Measurements from ENCODE around the gene MYEOV. TPM values are rescaled to one million over a fixed set of nuclear protein-coding genes. Genes with fewer than 3 reads are reported as not detected.

MYEOV gene
- total RNA-seq, 1 donor from 2014 or later: 0.25 TPM

DNA sequence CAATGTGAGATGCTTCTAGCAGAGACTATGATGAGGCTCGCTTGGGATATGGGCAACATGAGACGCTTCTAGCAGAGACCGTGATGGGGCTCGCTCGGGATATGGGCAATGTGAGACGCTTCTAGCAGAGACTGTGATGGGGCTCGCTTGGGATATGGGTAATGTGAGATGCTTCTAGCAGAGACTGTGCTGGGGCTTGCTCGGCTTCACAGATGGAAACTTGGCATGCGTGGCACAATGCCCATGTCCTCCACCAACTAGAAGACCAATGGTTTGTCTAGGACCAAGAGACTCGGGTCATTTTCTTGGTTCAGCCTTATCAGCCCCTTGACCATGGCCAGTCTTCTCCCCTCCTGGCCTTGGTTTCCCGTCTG, 7.1 kb downstream of the MYEOV start:
- no peak for DNase-seq (ENCODE audit: low read depth)

DNA sequence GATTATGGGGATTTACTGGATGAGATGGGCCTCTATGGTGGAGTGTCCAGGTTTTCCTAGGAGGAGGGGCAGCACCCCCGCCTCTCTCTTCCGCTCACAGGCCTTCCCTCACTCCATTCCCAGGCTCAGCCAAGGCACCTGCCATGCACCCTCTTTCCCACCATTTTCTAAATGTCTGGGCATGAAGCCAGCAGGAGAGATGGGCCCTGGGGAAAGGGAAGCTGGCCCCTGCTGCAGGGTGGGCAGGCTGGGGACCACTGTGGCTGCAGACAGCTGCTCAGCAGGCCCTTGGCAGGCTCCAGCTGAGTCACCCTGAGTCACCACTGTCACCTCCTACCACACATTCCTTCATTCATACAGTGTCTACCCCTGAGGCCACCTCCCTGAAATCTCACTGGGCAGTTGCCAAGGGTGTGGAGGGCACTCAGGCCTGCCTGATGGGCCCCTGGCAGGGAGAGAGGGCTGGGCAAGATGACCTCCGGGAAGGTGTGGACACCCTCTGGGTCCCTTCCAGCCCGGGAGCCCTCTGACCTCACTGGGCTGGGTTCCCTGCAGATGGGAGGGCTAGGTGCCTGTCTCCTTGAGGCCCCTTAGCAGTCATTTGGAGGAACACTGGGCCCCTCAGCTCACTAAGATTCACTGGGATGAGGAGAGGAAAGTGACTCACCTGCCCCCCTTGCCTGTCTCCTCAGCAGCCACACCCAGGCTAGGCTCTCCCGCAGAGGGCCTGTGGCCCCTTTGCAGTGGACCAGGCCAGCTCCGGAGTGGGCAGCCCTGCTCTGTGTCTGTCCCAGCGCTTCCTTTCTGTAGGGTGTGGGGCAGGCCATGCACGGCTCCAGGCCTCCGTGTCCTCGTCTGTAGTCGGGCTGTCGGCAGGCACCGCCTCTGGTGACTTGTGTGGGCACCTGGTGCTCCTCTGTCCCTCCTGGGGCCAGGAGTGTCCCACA, 7.8 kb downstream of the MYEOV start:
- peak; percentile 91 for DNase-seq (ENCODE audit: low read depth)

DNA sequence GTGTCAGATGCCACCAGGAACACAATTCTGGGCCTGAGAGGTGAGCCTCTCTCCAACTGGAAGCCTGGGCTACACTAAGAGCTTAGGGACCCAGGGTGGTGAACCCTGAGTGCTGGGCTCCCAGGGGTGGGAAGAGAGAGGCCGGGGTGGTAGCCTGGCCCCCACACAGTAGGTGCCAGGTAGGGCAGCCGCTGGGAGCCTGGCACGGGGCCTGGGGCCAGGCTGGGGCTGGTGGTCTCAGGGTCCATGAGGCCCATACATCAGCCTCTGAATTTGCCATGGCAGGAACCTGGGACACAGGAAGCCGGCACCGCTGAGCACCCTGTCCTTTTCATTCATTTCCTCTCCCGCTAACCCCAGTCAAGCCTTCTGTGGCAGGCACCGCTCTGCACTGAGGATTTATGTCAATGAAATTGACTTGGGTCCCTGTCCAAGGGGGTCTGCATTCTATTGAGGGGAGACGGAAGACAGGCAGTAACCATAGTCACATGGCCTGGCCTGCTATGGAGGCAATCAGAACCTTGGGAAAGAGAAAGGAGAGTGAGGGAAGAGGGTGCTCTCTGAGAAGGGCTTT, 8.6 kb downstream of the MYEOV start:
- DNase-seq (ENCODE audit: low read depth): no peak

DNA sequence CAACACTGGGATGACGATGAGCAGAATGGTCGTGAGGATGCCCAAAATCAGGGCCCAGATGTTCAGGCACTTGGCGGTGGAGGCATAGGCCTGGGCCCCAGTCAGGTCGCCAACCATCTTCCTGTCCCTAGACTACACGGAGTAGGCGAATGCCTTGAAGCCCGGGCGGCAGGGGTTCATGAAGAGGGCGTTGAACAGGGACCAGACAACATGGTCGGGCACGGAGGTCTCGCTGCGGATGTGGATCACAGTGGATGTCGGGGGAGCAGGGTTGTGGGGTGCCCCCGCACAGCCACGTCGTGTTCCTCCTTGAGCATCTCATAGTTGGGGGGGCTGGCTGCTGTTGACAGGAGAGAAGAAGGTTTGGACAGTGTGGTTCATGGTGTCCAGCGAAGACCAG, 9.5 kb downstream of the MYEOV start:
- DNase-seq (ENCODE audit: low read depth): no peak

DNA sequence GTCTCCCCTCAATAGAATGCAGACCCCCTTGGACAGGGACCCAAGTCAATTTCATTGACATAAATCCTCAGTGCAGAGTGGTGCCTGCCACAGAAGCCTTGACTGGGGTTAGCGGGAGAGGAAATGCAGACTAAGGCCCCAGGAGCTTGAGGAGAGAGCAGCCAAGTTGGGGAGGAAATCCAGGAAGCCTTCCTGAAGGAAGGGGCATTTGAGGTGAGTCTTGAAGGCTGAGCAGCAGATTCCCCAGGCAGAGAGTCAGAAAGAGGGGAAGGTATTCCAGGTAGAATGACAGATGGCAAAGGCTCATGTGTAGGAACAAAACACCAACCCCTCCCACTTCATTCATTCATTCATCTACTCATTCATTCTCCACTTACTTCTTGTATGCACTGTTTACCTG, 10.3 kb downstream of the MYEOV start:
- no peak for DNase-seq (ENCODE audit: low read depth)

DNA sequence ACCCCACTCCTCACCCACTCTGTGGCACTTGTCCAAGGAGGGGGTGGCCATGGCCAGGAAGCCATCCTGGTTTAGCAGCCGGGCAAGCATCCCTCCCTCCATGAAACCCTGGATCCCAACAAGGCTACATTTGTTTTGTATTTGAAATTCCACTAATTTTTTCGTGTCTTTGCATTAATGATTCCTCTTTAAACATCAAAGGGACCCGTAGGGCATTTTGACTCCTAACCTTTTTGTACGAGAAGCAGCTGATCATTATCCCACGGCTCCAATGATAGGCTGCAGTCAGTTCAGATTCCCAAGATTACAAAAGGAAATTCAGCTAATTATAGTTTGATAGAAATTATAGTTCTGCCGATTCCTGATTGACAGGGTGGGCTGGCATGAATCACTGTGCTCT, 10.7 kb downstream of the MYEOV start:
- peak; percentile 76 for DNase-seq (ENCODE audit: low read depth)

DNA sequence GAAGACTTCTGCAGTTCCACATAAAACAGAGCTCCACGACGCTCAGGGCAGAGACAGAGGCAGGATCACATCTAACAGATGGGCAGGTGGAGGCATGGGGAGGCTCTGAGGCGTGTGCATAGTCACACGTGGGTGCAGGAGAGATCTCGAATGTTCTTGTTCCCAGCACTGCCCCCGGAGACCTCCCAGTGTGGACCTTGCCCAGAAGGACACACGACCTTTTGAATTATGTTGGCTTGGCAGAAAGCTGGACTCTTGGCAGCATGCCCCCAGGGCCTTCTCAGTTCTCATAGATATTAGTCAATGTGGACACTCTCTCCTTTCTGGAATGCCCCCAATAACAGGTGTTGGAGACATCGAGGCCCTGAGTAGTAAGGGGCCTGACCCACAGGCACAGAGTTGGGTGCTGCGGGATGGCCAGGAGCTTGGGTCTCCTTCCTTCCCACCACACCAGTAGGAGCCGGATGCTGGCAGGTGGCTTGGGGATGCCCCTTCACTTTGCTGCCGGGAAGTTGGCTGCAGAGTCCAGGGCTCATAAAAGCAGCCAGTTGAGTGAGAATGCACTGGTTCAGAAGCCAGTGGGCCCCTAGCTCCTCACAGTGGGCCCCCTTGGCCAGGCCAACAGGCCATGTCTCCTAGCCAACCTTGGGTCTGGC, 12.1 kb downstream of the MYEOV start:
- peak; percentile 22 for DNase-seq (ENCODE audit: low read depth)

DNA sequence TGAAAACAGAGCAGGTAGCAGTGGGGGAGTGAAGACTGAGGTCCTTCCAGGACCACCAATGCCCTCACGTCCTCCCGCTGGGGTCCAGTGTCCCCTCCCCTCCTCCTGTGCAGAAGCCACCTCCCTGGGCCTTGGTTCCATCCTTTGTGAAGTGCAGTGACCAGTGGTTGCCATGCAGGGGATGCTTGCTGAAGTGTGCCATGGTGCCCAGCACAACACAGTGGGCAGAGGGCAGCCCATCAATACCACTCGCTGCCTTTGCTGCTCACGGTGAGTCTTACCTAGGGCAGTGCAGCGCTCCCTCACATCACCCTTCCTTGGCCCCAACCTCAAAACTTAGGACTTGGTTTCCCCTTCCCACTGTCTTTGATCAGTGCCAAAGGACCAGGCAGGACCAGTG, 12.9 kb downstream of the MYEOV start:
- DNase-seq (ENCODE audit: low read depth): no peak

DNA sequence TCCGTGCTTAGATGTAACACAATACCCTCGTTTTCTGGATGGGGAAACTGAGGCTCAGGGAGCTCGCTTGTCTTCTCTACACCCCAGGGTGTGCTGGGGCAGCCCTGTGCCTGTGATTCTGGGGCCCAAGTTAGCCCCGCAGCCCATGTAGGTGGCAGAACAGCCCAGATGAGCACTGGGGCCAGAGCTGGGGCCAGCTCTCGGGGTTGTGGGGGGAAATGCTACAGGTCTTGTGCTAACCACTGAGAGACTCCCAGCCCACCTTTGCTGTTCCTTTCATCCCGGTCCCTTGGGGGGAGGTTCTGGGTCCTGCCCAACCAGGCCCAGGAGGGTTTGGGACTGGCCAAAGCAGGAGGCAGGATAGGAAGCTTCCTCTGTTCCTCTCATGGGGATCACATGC, 13.5 kb downstream of the MYEOV start:
- DNase-seq (ENCODE audit: low read depth): no peak

DNA sequence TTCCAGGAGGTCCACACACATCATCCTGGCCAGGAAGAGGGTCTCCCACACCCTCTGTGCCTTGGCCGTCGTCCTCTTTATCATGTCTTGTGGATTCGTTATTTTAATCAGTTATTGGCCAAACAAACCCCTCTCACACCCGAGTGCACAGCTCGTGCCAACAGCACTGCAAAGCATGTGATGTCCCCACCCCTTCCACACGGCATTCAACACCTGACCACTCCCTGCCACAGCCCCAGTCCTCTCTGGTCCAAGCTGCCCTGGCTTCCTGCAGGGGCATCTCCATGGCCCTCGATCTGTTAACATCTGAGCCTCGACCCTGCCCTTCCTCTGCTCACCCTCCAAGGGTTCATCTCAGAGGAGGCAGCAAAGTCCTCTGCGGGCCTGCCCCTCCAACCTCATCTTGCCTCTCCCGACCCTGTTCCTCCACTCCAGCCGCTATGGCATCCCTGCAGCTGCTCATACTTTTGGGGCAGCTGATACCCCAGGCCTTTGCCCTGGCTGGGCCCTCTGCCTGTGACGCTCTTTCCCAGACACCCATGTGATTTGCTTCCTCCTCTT, 14.0 kb downstream of the MYEOV start:
- no peak for DNase-seq (ENCODE audit: low read depth)

DNA sequence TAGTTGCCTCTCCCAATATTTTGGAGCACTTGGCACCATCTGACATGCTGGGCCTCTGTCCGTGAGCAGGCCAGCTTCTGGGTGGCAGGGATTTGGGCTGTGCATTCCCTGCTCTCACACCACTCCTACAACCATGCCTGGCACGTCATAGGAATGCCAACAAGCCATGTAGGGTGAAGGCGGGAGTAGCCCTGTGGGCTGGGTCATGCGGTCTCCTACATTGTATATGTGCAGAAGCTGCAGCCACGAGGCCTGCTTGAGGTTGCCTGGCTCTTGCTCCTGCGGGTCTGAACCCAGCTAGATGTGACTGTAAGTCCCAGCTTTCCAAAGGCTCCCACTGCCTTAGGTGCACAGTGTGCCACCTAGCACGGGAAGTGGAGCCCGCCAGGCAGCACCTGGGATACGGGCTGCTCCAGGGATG, 14.5 kb downstream of the MYEOV start:
- DNase-seq (ENCODE audit: low read depth): no peak

DNA sequence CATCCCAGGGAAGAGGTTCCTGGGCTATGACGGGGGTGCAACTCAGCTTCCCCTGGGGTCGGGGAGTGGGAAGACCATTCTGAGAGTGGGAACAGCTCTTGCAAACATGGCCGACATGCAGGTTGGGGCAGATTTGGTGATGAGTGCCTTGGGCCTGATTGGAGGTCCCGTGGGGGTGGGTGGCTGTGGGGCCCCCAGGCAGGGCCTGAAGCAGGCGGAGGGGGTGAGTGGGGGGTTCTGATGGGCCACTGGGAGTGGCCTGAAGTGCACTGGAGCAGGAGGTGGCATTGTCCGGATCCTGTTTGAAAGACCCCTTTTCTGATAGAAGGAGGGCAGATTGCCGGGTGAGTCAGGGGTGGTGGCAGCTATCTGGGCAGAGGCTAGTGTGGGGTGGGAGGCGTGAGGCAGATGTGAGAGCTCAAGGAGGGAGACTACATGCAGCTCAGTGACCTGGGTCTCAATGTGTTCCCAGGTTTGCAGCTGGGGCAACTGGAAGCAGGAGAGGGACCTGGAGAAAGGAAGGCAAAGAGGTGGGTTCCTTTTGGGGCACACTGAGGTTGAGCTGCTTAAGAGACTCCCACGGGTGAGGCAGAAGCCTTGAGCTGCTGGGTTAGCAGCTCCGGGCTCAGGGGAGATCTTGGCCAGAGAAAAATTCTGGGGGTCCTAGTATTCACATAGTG, 15.1 kb downstream of the MYEOV start:
- DNase-seq (ENCODE audit: low read depth): no peak

DNA sequence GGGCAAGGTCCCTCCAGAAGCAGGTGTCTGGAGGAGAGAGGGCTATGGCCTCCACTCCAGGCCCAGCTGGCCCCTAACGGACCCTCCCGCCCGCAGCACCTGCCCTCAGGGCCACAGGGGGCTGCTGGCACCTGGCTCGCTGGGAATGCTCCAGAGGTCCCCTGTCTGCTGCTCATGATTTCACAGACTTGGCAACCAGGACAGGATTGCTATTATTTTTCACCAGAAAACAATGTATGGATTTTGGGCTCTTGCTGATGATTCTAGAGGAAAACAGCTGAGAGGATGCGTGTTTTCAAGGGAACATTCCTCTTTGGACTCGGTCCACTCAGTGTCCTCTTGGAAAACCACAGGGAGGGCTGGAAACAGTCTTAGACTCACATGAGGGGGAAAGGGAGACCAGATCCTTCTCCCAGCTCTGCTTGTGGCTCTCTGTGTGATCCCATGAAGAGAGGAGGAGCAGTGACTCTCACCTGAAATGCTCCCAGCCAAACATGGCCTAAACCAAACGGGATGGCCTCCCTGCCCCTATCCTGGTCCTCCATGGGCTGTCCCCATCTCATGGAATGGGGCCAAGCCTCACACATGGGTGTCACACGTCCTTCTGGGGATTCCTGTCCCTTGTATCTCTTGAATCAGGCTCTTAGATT, 15.8 kb downstream of the MYEOV start:
- no peak for DNase-seq (ENCODE audit: low read depth)

DNA sequence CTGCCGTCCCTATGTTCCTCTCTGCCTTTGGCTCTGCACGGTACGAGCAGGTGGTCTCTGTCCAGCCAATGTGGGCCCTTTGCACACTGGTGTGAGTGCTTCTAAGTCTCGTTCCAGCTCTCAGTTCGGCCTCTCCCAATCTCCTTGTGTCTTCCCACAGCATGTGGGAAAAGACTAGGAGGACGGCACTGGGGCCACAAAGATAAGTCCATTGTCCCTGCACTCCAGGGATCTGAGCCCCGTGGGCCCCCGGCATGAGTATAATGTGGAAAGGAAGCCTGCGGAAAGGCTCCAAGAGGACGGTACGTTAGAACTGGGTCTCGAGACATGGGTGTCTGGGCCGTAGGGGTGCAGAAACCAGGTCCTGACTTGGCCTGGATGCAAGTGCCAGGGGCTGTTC, 16.4 kb downstream of the MYEOV start:
- no peak for DNase-seq (ENCODE audit: low read depth)

DNA sequence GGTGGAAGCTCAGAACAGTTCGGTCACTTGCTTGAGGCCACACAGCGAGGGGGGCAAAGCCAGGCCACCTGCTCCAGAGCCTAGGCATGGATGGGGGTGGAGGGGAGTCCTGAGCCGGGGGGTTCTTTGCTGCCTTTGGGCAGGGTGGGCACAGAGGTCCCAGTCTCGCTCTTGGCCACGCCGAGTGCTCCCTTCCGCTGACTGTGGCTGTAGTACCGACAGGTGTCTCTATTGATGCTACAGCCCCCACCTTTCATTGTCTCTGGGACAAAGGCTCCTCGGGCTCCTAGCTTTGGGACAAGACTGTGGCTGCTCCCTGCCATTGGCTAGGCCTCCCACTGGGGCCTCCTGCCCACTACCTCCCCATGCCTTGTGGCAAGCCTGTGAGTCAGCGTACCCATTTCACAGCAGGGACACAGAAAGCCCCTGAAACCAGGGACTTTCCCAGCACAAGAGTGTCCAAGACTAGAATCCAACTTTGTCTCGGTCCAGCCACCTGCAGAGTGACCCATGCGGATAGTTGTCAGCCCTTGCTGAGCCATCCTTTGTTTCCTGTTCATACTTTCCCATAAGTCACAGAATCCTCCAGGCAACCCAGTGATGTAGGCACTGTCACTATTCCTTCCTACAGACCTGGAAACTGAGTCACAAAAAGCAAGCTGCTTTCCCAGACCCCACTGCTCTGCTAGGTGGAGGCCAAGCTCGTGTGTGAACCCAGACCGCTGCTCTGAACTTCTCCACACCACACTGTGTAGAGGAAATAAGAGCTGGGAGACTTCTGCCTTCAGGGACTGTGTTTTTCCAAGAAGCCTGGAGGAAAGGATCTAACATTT, 17.2 kb downstream of the MYEOV start:
- DNase-seq (ENCODE audit: low read depth): no peak

DNA sequence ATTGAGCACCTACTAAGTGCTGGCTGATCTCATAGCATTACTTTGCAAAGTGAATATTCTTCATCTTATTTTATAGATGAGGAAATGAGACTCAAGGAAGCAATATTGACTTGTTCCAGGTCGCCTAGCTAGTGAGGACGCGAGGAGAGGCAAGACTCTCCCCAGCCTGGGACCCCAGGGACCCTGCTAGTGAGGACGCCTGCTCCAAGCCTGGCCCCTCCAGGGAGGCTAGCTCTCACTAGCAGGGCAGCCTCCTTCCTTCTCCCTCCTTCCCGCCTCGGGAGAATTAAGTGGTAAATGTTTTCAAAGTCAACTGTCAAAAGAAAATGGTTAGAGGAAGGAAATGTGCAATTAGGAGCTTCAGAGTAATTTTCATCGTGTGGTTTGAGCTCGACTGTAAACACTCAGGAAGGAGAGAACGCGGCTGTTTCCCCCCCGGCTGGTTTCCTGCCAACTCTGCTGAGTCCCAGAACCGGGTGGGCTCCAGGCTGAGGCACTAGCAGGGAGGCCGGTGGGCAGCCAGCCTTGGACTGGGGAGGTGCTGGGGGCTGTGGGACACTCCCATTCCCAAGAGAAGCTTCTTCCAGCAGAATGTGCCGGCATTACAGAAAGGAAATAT, 17.9 kb downstream of the MYEOV start:
- no peak for DNase-seq (ENCODE audit: low read depth)

DNA sequence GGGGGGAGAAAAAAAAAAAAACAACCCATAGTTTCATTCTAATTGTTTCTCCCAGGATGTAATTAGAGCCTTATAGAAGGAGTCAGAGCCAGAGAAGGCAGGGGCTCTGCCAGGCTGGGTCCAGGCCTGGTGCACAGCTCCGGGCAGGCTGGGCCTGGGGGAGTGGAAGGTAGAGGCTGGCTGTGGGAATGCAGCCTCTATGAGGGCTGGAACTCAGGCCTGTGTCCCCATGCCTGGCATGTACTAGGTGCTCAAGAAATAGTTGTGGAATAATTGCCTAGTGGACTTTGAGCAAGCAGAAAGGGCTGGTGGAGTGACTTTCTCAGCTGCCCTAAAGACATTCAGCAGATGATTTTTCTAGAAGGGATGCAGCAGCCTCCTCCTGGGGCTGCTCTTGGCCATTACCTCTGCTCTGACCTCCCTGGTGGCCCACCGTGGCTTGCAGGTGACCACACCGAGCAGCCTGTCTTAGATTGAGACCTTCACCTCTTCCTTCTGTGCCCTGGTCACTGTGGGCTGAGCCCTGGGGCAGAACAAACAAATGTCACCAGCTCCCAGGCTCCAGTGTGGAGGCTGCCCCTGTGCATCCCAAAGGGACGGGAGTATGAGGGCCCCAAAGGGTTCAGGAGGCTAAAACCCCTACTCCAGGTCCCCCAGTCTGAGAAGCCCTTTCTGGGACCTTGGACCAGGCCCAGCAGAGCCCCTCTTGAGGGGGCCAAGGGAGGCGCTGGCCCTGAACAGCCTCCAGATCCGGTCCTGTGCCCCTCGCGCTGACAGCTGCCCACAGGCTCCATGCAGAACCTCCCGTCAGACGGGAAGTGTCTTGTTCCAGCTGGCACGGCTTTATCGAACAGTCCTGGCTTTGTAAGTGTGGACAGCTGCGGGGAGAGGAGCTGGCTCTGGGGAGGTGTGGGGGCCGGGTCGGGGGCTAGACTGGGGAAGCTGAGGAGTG, 18.8 kb downstream of the MYEOV start:
- no peak for DNase-seq (ENCODE audit: low read depth)

DNA sequence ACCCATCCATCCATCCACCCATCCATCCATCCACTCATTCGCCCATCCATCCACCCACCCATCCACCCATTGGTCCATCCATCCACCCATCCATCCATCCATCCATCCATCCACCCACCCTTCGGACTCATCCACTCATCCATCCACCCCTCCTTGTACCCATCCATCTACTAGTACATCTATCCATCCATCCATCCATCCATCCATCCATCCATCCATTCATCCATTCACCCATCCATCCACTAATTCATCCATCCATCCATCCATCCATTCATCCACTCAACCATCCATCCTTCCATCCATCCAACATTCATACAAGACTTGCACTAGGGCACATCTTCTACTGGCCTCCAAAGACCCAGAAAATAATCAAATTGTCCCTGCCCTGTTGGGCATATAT, 20.0 kb downstream of the MYEOV start:
- no peak for DNase-seq (ENCODE audit: low read depth)

DNA sequence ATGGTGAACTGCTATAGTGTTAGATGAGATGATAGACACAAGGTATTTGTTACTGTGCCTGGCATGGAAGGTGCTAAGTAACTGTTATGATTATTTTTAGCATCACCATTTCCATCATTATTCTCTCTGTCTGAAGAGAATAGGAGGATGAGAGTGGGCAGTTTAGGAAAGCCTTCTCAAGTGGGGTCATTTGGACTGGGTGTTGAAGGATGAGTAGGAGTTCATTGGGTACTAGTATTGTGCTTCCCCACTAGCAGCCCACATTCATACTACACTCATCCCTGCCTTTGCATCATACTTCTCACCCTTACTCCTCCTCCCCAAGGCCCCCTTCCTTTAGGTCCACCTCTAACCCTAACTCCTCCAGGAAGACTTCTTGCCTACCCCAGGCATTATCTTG, 20.6 kb downstream of the MYEOV start:
- DNase-seq (ENCODE audit: low read depth): no peak

All from renal cortical epithelial cell (primary cell).